ENCODE data around the gene STK32C.

STK32C gene

DNA sequence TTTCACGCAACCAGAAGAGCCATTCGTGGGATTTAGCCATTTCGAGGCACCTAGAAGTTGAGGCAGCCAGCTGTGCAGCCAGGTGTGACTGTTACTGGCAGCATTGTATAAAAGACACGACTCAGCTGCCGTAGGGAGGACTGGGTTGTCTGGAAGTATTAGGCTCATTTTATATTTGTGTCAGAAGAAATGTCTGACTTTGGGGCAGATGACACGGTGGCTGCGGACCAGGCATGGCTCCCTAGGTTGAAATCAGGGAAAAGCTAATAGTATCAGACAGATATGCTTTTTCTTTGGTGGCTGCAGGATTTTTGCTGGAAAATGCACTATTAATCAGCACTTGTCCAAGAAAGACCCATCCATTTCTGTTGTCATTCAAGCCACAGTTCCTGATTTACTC, 125.2 kb downstream of the STK32C start:
- no peak for TF ChIP-seq RARB (CRISPR knock-in tag; IDR thresholded peaks at IDR 0.05)
- TF ChIP-seq, protein P1, sequence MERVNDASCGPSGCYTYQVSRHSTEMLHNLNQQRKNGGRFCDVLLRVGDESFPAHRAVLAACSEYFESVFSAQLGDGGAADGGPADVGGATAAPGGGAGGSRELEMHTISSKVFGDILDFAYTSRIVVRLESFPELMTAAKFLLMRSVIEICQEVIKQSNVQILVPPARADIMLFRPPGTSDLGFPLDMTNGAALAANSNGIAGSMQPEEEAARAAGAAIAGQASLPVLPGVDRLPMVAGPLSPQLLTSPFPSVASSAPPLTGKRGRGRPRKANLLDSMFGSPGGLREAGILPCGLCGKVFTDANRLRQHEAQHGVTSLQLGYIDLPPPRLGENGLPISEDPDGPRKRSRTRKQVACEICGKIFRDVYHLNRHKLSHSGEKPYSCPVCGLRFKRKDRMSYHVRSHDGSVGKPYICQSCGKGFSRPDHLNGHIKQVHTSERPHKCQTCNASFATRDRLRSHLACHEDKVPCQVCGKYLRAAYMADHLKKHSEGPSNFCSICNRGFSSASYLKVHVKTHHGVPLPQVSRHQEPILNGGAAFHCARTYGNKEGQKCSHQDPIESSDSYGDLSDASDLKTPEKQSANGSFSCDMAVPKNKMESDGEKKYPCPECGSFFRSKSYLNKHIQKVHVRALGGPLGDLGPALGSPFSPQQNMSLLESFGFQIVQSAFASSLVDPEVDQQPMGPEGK (CRISPR knock-in tag; IDR thresholded peaks at IDR 0.05; ENCODE audit: borderline replicate concordance), result no peak
- TF ChIP-seq OSR1 (CRISPR knock-in tag; IDR thresholded peaks at IDR 0.05), result no peak
- TF ChIP-seq TOX (CRISPR knock-in tag; IDR thresholded peaks at IDR 0.05; ENCODE audit: borderline replicate concordance), result no peak
- no peak for TF ChIP-seq ZFP3 (CRISPR knock-in tag; IDR thresholded peaks at IDR 0.05)
- TF ChIP-seq ZFP30 (CRISPR knock-in tag; IDR thresholded peaks at IDR 0.05), result no peak
- no peak for ATAC-seq

GRCh38 chr10:132181691-132182425, 125.9 kb downstream of the STK32C start:
- no peak for TF ChIP-seq ISL1 (CRISPR knock-in tag; IDR thresholded peaks at IDR 0.05)
- no peak for TF ChIP-seq RARB (CRISPR knock-in tag; IDR thresholded peaks at IDR 0.05)
- TF ChIP-seq CREB5 (CRISPR knock-in tag; IDR thresholded peaks at IDR 0.05; ENCODE audit: low read depth), result no peak
- no peak for TF ChIP-seq PPARA (CRISPR knock-in tag; IDR thresholded peaks at IDR 0.05; ENCODE audit: borderline replicate concordance)
- TF ChIP-seq TCF4 (CRISPR knock-in tag; IDR thresholded peaks at IDR 0.05; ENCODE audit: borderline replicate concordance), result no peak
- TF ChIP-seq ZNF8 (CRISPR knock-in tag; IDR thresholded peaks at IDR 0.05), result no peak
- no peak for TF ChIP-seq ESRRG (CRISPR knock-in tag; IDR thresholded peaks at IDR 0.05)
- TF ChIP-seq ARNTL (CRISPR knock-in tag; IDR thresholded peaks at IDR 0.05; ENCODE audit: borderline replicate concordance, low read depth), result no peak
- TF ChIP-seq, protein P1 (CRISPR knock-in tag; IDR thresholded peaks at IDR 0.05; ENCODE audit: borderline replicate concordance), result no peak
- TF ChIP-seq ZFP30 (CRISPR knock-in tag; IDR thresholded peaks at IDR 0.05), result no peak
- TF ChIP-seq POU6F1 (CRISPR knock-in tag; IDR thresholded peaks at IDR 0.05; ENCODE audit: borderline replicate concordance, low read depth), result no peak
- no peak for TF ChIP-seq ZFP3 (CRISPR knock-in tag; IDR thresholded peaks at IDR 0.05)
- no peak for TF ChIP-seq TOX (CRISPR knock-in tag; IDR thresholded peaks at IDR 0.05; ENCODE audit: borderline replicate concordance)
- TF ChIP-seq, protein P2, sequence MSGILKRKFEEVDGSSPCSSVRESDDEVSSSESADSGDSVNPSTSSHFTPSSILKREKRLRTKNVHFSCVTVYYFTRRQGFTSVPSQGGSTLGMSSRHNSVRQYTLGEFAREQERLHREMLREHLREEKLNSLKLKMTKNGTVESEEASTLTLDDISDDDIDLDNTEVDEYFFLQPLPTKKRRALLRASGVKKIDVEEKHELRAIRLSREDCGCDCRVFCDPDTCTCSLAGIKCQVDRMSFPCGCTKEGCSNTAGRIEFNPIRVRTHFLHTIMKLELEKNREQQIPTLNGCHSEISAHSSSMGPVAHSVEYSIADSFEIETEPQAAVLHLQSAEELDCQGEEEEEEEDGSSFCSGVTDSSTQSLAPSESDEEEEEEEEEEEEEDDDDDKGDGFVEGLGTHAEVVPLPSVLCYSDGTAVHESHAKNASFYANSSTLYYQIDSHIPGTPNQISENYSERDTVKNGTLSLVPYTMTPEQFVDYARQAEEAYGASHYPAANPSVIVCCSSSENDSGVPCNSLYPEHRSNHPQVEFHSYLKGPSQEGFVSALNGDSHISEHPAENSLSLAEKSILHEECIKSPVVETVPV (CRISPR knock-in tag; IDR thresholded peaks at IDR 0.05), result no peak
- no peak for TF ChIP-seq SNAI2 (CRISPR knock-in tag; IDR thresholded peaks at IDR 0.05)
- TF ChIP-seq ZNF70 (CRISPR knock-in tag; IDR thresholded peaks at IDR 0.05), result no peak
- no peak for TF ChIP-seq BACH2 (CRISPR knock-in tag; IDR thresholded peaks at IDR 0.05; ENCODE audit: borderline replicate concordance)

DNA sequence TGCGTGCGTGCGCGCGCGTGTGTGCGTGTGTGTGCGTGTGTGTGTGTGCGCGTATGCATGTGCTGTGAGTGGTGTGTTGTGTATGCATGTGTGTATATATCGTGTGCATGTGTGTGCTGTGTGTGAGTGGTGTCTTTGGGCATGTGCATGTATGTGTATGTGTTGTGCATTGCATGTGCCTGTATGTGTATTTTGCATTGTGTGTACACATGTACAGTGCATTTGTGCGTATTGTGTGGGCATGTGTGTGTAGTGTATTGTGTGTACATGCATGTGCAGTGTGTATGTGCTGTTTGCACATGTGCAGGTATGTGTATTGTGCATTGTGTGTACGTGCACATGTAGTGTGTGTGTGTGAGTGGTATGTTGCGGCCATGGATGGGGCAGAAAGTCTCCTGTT, 127.0 kb downstream of the STK32C start:
- ATAC-seq, result no peak
- TF ChIP-seq ZNF8 (CRISPR knock-in tag; IDR thresholded peaks at IDR 0.05) (no peak), ESRRG (CRISPR knock-in tag; IDR thresholded peaks at IDR 0.05) (no peak), TOX (CRISPR knock-in tag; IDR thresholded peaks at IDR 0.05; ENCODE audit: borderline replicate concordance) (no peak), ZNF565 (CRISPR knock-in tag; conservative IDR thresholded peaks at IDR 0.05; ENCODE audit: low read depth) (no peak), OSR1 (CRISPR knock-in tag; IDR thresholded peaks at IDR 0.05) (no peak), ZC3H10 (CRISPR knock-in tag; IDR thresholded peaks at IDR 0.05) (no peak), ISL1 (CRISPR knock-in tag; IDR thresholded peaks at IDR 0.05) (no peak), PPARA (CRISPR knock-in tag; IDR thresholded peaks at IDR 0.05; ENCODE audit: borderline replicate concordance) (no peak), CREB5 (CRISPR knock-in tag; IDR thresholded peaks at IDR 0.05; ENCODE audit: low read depth) (no peak), CSDC2 (CRISPR knock-in tag; IDR thresholded peaks at IDR 0.05) (no peak), ARNTL (CRISPR knock-in tag; IDR thresholded peaks at IDR 0.05; ENCODE audit: borderline replicate concordance, low read depth) (no peak), BACH2 (CRISPR knock-in tag; IDR thresholded peaks at IDR 0.05; ENCODE audit: borderline replicate concordance) (no peak), SNAI2 (CRISPR knock-in tag; IDR thresholded peaks at IDR 0.05) (no peak), ZNF70 (CRISPR knock-in tag; IDR thresholded peaks at IDR 0.05) (no peak), RARB (CRISPR knock-in tag; IDR thresholded peaks at IDR 0.05) (no peak)
- TF ChIP-seq, protein P1 (CRISPR knock-in tag; IDR thresholded peaks at IDR 0.05; ENCODE audit: borderline replicate concordance), result no peak

More at GRCh38 chr10:132181691-132182425, 125.9 kb downstream of the STK32C start:
- no peak for ATAC-seq

Measured in SK-N-SH treated with all-trans-retinoic acid at 6 μM for 48 hours (cell line).